Fibroblast of skin of right biceps (primary cell): ENCODE data around the gene PSG4.
"Not testable (repeated sequence)": the region's sequence is repeated elsewhere in the genome, so short reads cannot be mapped to it uniquely, and the experiment has no call there.

ENCODE experiments used
- DNase-seq: peaks from one replicate; pipeline ENCODE4 v3.0.0-alpha.2; 2013

Gene PSG4

DNA sequence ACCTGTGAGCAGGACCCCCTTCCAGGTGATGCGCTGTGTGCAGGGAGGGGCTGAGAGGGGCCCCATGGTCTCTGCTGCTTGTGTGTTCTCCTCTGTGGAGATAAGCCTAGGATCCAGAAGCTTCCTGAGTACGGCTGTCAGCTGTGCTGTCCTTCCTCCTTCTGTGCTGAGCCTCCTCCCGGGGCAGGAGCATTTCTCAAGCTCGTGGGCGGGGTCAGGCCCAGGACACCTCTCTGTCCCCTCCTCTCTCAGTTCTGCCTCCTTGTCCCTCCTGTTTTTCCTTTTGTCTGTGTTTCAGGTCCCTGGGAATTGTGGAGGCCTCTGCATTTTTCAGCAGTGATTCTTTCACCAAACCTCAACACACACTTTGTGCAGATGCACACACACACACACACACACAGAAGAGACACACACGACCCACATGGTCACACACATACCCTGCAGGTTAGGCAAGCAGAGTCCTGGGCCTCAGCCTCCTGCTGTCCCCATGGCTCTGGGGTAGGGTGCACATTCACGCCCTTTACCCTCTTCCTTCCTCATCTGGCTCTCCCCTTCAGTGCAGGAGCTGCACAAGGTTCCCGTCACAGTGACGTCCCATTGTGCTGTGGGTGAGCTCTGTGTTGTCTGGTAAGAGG lies at the start of gene PSG4:
Gene PSG4, minus strand, starts transcription at position 168 of the 635 bp plus-strand sequence. Its CDS starts 102 bp downstream, at position 66.
- DNase-seq, result not testable (repeated sequence)

DNA sequence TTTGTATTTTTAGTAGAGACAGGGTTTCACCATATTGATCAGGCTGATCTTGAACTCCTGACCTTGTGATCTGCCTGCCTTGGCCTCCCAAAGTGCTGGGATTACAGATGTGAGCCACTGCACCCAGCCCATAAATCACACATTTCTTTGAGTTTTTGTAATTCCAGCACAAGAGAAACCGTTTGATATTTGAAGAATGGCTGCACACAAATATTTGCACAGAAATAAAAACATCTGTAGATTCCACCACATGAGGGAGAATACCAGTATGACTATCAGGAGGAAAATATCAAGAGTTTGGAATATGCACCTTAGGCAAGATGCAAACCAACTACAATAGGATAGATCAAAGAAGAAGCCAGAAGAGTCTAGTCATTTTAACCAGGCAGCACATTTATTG lies 46.0 kb upstream of the PSG4 start:
- DNase-seq, result not testable (repeated sequence)

DNA sequence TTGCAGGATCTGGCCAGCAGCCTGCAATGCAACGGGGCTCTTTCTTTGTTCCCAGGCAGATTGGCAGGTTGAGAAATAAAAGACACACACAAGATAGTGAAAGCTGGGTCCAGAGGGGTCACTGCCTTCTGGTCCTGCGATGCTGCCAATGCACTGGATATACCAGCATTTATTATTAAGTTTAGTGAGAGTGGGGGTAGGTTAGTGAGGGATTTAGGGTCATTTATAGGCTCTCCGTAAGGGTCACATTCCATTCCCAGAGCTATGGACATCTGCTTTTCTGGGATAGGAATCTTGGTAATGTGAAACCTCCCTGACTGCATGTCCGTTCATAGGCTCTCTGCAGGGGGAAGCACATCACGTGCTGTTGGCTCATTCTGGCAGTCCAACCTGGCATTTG lies 44.9 kb upstream of the PSG4 start:
- DNase-seq, result not testable (repeated sequence)

- not testable (repeated sequence) for DNase-seq
Measured at GRCh38 chr19:43248635-43249002, 43.2 kb upstream of the PSG4 start.

DNA sequence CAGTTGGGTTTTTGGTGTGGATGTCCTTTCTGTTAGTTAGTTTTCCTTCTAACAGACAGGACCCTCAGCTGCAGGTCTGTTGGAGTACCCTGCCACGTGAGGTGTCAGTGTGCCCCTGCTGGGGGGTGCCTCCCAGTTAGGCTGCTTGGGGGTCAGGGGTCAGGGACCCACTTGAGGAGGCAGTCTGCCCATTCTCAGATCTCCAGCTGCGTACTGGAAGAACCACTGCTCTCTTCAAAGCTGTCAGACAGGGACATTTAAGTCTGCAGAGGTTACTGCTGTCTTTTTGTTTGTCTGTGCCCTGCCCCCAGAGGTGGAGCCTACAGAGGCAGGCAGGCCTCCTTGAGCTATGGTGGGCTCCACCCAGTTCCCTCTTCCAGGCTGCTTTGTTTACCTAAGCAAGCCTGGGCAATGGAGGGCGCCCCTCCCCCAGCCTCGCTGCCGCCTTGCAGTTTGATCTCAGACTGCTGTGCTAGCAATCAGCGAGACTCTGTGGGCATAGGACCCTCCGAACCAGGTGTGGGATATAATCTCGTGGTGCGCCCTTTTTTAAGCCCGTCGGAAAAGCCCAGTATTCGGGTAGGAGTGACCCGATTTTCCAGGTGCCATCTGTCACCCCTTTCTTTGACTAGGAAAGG lies 41.9 kb upstream of the PSG4 start:
- DNase-seq, result not testable (repeated sequence)

GRCh38 chr19:43245848-43246247 lies 40.4 kb upstream of the PSG4 start:
- not testable (repeated sequence) for DNase-seq

GRCh38 chr19:43242211-43242610 lies 36.8 kb upstream of the PSG4 start:
- DNase-seq, result not testable (repeated sequence)

- not testable (repeated sequence) for DNase-seq
Measured at GRCh38 chr19:43238213-43238612, 32.8 kb upstream of the PSG4 start.

DNA sequence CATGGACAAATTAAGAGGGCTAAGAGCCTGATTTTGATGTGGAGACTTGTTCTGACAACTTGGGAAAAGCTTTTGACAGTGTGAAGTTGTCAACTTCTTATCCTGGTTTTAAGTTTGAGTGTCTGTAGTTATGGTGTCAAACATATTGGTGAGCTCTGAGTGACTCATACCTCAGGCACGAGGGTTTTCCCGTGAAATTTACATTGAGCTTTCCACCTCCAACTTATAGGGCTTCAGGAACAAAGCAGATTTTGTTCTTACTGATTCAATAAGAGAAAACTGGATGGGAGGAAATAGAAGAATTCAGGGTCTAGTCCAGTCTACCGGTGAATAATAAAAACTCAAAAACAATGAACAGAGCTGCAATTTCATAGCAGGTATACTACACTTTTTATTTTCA lies 30.2 kb upstream of the PSG4 start:
- DNase-seq, result peak; percentile 5

- DNase-seq, result peak; percentile 5
Measured at GRCh38 chr19:43229315-43229714, 23.9 kb upstream of the PSG4 start.

GRCh38 chr19:43228730-43229129 lies 23.3 kb upstream of the PSG4 start:
- DNase-seq, result peak; percentile 15

DNA sequence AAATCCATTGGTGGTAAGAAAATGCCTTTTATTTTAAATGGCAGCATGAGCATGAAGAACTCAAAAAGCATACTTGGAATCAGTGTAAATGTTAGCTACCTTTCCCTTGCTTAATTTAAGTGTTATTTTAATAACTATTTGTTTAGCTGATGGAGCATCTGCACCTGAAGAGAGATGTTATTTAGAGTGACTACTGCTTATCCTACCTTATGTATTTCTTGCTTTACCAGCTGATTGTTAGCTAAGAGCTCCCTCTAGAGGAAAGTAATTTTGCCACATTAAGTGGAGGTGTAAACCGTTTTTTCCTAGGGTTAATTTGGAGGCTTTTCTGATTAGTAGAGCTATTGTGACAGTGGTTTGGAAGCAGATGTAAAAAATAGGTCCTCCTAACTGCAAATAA lies 21.5 kb upstream of the PSG4 start:
- not testable (repeated sequence) for DNase-seq

DNA sequence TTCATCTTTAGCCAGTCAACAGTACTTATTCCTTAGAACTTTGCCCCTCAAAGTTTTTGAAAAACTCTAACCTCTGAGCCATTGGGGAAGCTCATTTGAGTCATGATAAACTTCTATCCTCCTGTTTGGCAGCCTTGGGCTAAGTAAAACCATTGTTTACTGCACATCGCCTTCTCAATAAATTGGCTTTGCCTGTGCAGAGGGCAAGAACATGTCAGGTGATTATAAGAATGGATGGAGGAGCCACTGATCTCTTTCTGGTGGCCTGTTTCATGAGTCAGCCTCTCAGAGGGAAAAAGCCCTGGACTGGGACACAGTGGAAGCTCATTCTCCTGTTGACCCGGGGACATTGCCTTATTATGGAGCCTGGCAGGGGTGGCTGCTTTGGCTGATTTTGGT lies 19.4 kb upstream of the PSG4 start:
- DNase-seq, result no peak

- not testable (repeated sequence) for DNase-seq
Measured at GRCh38 chr19:43224201-43224854, 18.9 kb upstream of the PSG4 start.

DNA sequence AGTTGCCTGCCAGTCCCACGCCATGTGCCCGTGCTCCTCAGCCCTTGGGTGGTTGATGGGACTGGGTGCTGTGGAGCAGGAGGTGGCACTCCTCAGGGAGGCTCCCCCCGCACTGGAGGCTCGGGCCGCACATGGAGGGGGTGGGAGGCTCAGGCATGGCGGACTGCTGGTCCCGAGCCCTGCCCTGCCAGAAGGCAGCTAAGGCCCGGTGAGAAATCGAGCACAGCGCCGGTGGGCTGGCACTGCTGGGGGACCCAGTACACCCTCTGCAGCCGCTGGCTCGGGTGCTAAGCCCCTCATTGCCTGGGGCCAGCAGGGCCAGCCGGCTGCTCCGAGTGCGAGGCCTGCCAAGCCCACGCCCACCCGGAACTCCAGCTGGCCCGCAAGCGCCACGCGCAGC lies 16.5 kb upstream of the PSG4 start:
- DNase-seq, result not testable (repeated sequence)

DNA sequence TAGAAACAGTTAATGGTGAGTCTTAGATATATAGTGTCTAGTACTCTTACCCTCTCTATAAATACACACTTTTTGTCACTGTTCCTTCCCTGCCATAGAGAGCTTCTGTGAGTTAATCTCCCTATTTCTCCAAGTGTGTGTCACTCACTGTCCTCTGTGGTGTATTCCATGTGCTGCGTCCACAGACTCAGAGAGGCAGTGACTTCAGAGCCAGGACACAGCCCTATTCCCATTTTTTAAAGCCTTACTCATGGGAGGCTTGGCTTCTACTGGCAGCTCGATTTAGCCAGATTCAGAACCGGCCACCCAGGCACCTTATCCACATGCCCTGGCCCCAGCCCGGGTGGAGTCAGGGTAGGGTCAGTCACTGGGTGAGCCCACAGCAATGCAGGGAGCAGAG lies 13.7 kb upstream of the PSG4 start:
- DNase-seq, result not testable (repeated sequence)

GRCh38 chr19:43215881-43216280 lies 10.4 kb upstream of the PSG4 start:
- not testable (repeated sequence) for DNase-seq

DNA sequence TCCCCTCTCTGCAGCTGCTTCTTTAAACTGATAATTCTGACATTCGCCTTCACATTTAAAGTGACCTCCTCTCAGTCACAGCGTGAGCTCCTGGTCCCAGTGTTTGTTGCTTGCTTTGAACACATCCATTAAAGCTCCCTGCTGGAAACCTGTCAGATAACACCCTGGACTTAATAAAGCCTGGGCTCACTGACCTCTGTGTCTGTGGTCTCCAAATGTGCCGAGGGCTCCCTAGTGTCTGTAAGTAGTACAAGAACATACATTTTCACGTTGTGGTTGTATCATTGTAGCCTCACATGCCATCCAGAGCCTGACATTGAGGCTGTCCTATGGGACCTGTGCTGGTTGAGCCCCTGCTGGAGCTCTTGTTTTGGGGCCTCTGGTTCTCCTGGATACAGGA lies 2.6 kb upstream of the PSG4 start:
- no peak for DNase-seq

- not testable (repeated sequence) for DNase-seq
Measured at GRCh38 chr19:43207174-43207573, 1.7 kb upstream of the PSG4 start.

DNA sequence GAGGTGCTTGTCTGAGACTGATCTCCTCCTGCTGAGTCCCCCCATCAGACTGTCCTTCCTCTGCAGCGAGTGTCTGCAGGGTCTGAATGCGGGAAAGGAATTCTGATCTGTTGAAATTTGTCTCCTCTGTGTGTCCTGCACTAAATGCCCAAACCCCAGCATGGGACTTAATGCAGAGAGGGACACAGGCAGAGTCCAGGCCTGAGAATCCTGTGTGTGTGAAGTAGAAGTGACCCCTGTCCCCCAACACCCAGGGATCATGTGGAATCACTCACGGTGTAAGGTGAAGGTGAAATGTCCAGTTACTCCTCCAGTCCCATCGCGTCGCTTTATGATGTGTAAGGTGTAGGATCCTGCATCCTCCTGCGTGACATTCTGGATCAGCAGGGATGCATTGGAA lies 1.8 kb downstream of the PSG4 start:
- DNase-seq, result not testable (repeated sequence)

DNA sequence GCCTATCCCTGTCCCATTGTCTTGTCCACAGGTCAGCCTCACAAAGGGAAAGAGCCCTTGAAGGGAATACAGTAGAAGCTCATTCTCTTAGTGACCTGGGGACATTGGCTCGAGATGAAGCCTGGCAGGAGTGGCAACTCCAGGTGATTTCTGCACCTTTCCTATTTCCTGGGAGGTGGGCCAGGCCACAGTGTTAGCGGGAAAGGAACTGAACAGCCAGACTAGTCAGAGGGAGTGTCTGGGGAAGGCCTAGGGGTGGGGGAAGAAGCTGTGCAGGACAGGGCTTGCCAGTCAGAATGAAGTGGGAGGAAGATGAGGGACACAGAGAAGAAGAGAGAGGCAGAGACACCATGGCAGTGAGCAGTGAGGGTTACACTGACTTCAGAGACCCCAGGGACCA lies 3.5 kb downstream of the PSG4 start:
- DNase-seq, result not testable (repeated sequence)

DNA sequence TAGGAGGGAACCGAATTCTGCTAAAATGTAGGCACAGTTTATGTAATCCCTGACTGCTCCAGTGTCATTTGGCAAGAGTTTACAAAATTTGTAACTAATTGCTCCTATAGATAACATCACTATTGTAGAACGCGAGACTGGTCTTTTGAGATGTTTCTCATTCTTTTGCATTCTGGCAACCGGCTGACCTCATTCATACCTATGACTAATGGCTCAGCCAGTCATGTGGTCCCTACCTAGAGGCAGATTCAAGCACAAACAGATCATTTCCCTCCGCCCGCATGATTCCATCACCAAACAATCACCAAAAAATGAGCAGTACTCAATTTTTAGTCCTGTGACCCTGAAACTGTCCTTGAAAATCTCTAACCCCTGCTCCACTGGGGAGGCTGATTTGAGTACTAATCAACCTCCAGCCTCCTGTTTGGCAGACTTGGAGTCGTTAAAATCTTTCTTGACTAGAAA lies 4.1 kb downstream of the PSG4 start:
- peak; percentile 79 for DNase-seq

DNA sequence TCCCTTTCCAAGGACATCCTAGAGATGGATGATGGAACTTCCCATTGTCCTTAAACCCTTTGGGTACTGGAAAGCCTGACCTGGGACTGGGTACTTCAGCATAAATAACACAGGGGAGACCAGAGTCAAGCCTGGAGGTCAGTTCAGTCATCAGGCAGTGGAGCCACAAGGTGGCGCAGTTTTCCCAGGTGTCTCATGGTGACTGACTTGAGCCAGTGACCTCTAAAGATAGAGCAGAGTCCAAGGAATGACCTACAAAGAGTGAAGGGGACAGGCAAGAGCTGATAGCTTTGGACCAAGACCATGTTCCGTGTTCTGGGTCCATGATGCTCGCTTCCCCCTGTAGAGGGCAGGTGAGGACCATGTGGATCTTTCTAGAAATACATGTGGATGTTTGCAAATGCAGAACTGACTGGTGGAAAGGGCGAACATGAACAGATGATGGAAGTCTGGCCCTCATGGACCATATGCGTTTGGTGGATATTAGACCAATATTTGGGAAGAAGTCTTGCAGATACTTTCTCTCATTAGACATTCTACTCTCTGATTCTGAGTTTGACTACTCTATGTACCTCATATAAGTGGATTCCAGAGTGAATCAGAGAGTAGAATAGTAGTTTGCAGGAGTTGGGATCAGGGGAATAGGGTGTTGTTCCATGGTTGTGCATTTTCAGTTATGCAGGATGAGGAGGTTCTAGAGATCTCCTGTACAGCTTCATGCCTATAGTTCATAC lies 6.6 kb downstream of the PSG4 start:
- not testable (repeated sequence) for DNase-seq
